ENCODE results near the gene PTGDR2.
"Not testable (repeated sequence)": the region's sequence is repeated elsewhere in the genome, so short reads cannot be mapped to it uniquely, and the experiment has no call there.

The PTGDR2 gene

DNA sequence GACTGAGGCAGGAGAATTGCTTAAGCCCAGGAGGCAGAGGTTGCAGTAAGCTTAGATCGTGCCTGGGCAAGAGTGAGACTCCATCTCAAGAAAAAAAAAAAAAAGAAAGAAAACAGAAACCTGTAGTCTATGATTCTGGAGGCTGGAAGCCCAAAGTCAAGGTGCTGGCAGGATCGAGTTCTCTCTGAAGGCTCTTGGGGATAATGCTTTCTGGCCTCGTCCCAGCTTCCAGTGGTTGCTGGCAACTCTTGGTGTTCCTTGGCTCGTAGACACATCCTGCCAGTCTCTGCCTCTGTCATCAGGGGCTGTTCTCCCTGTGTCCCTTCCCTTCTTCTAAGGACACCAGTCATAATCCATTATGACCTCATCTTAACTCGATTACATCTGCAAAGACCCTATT is 30.6 kb downstream of the PTGDR2 start:
- H3K4me1 ChIP-seq (ENCODE audit: control insufficient read depth, insufficient read depth, low read length, poor library complexity, severe bottlenecking): no peaks in the 10 kb centered on the region
- no peak for DNase-seq
- no peak overlapping the region for H3K27ac ChIP-seq (ENCODE audit: insufficient read depth, low read length, poor library complexity, severe bottlenecking)
- H3K4me3 ChIP-seq (ENCODE audit: insufficient read depth, low read depth, low read length, poor library complexity, severe bottlenecking): no peak overlapping the region
- no peaks in the 10 kb centered on the region for H3K9me3 ChIP-seq (ENCODE audit: control insufficient read depth, low read length)
- H3K36me3 ChIP-seq (ENCODE audit: control insufficient read depth, insufficient read depth, low read length): no peaks in the 10 kb centered on the region
- H3K27me3 ChIP-seq (replicated peaks; ENCODE audit: control insufficient read depth, insufficient read depth, low read length, poor library complexity, severe bottlenecking): no peaks in the 10 kb centered on the region

DNA sequence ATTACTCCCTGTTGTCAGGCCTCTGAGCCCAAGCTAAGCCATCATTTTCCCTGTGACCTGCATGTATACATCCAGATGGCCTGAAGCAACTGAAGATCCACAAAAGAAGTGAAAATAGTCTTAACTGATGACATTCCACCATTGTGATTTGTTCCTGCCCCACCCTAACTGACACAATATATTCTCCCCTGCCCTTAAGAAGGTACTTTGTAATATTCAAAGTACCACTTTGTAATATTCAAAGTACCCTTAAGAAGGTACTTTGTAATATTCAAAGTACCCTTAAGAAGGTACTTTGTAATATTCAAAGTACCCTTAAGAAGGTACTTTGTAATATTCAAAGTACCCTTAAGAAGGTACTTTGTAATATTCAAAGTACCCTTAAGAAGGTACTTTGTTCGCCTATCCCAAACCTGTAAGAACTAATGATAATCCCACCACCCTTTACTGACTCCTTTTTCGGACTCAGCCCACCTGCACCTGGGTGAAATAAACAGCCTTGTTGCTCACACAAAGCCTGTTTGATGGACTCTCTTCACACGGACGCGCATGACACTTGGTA is 31.9 kb downstream of the PTGDR2 start:
- H3K27ac ChIP-seq (ENCODE audit: insufficient read depth, low read length, poor library complexity, severe bottlenecking); DNase-seq; H3K27me3 ChIP-seq (replicated peaks; ENCODE audit: control insufficient read depth, insufficient read depth, low read length, poor library complexity, severe bottlenecking); H3K36me3 ChIP-seq (ENCODE audit: control insufficient read depth, insufficient read depth, low read length); H3K4me3 ChIP-seq (ENCODE audit: insufficient read depth, low read depth, low read length, poor library complexity, severe bottlenecking); H3K9me3 ChIP-seq (ENCODE audit: control insufficient read depth, low read length); H3K4me1 ChIP-seq (ENCODE audit: control insufficient read depth, insufficient read depth, low read length, poor library complexity, severe bottlenecking): not testable (repeated sequence)

DNA sequence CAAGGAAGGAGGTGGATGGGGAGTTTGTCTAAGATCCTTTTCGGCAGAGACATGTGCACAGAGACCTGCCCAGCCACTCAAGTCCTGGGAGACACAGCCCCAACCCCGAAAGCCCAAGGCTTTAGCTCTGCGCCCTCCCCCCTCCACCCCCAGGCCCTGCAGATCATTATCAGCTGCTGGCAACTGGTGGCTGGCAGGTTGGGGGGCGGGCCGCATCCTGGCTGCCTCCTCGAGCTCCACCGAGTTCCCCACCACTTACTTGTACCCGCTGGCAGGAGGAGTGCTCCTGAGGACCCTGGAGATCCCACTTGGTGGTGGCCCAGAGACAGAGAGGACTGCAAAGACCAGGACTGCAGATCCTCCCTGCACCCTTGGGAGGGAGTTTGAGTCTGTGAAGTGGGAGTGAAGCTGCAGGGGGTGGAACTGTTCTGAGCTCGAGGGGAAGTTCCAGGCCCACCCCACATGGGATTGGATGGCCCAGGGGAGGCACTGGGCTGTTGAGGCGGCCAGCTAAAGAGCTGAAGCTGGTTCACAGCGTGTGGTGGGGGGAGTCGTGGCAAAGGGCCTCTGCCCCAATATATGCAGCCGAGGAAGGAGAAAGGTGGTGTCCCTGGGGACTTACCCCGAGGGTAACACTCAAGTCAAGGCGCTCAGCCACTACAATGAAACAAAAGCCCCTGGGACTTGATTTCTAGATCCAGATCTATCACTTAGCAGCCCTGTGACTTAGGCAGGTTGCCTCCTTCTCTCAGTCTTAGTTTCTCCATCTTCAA is 33.7 kb downstream of the PTGDR2 start:
- H3K4me3 ChIP-seq (ENCODE audit: insufficient read depth, low read depth, low read length, poor library complexity, severe bottlenecking): no peak overlapping the region
- no peaks in the 10 kb centered on the region for H3K27me3 ChIP-seq (replicated peaks; ENCODE audit: control insufficient read depth, insufficient read depth, low read length, poor library complexity, severe bottlenecking)
- H3K9me3 ChIP-seq (ENCODE audit: control insufficient read depth, low read length): peaks cover 3% of the 10 kb centered on the region
- no peak for DNase-seq
- no peak overlapping the region for H3K27ac ChIP-seq (ENCODE audit: insufficient read depth, low read length, poor library complexity, severe bottlenecking)
- H3K36me3 ChIP-seq (ENCODE audit: control insufficient read depth, insufficient read depth, low read length): no peaks in the 10 kb centered on the region
- H3K4me1 ChIP-seq (ENCODE audit: control insufficient read depth, insufficient read depth, low read length, poor library complexity, severe bottlenecking): no peaks in the 10 kb centered on the region

DNA sequence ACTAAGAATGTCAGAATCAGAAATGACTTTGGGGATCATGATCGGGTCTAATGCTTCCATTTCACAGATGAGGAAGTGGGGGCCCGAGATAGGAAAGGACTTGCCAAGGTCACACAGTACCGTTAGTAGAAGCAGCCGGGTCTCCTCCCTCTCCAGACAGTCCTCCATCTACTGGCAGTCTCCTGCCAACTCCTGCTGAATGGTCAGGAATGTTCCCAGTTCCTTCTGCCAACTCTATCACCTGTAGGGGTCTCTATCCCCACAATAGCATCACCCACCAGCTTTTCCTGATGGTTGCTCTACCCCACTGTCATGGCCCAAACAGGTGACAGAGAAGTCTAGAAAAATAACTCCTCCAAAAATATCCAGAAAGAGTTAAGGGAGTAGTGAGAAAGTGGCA is 37.7 kb downstream of the PTGDR2 start:
- Histone ChIP-seq H3K4me3 (ENCODE audit: insufficient read depth, low read depth, low read length, poor library complexity, severe bottlenecking) (no peak overlapping the region), H3K27ac (ENCODE audit: insufficient read depth, low read length, poor library complexity, severe bottlenecking) (no peak overlapping the region), H3K4me1 (ENCODE audit: control insufficient read depth, insufficient read depth, low read length, poor library complexity, severe bottlenecking) (no peaks in the 10 kb centered on the region), H3K27me3 (replicated peaks; ENCODE audit: control insufficient read depth, insufficient read depth, low read length, poor library complexity, severe bottlenecking) (no peaks in the 10 kb centered on the region), H3K36me3 (ENCODE audit: control insufficient read depth, insufficient read depth, low read length) (no peaks in the 10 kb centered on the region), H3K9me3 (ENCODE audit: control insufficient read depth, low read length) (peaks cover 10% of the 10 kb centered on the region)
- no peak for DNase-seq

DNA sequence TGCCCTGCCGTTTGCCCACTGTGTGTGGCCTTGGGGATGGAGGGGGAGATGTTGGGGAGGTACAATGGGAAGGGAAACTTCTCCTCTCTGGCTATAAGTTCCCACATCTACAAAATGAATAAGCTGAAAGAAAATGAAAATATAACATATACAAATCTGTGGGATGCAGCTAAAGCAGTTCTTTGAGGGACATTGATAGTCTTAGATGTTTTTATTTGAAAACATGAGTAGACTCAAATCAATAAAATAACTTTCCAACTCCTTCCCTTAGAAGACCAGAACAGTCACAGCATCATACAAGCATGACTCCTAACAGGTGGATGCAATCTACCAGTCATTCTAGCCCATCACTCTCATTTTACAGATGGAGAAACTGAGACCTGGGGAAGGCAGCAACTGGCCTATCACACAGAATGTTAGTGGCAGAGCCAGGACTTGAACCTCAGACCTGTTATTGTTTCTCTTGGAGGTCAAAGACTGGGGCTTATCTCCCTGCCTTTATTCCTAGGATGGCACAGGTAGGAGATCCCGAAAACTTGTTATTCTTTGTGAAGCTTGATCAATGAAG is 39.1 kb downstream of the PTGDR2 start:
- no peak overlapping the region for H3K4me3 ChIP-seq (ENCODE audit: insufficient read depth, low read depth, low read length, poor library complexity, severe bottlenecking)
- H3K27me3 ChIP-seq (replicated peaks; ENCODE audit: control insufficient read depth, insufficient read depth, low read length, poor library complexity, severe bottlenecking): no peaks in the 10 kb centered on the region
- H3K4me1 ChIP-seq (ENCODE audit: control insufficient read depth, insufficient read depth, low read length, poor library complexity, severe bottlenecking): no peaks in the 10 kb centered on the region
- peaks cover 10% of the 10 kb centered on the region for H3K9me3 ChIP-seq (ENCODE audit: control insufficient read depth, low read length)
- no peak for DNase-seq
- H3K27ac ChIP-seq (ENCODE audit: insufficient read depth, low read length, poor library complexity, severe bottlenecking): no peak overlapping the region
- no peaks in the 10 kb centered on the region for H3K36me3 ChIP-seq (ENCODE audit: control insufficient read depth, insufficient read depth, low read length)

DNA sequence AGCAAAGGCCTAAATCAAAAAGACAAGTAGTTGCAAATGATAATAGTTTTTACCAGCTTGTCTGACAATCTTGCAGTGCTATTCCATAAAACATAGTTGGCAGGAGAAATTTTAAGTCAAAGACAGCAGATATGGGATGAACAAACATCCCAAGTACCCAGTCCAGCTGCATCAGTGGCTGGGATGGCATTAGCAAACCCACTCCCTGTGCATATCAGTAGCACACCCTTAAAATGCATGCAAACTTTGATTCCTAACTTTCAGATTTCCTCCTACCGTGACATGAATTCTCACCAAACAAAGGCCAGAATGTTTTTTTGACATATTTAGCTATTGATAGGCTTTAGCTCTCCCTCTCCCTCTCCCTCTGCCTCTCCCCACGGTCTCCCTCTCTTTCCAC is 41.6 kb downstream of the PTGDR2 start:
- H3K9me3 ChIP-seq (ENCODE audit: control insufficient read depth, low read length): peaks cover 10% of the 10 kb centered on the region
- no peak for DNase-seq
- no peak overlapping the region for H3K27ac ChIP-seq (ENCODE audit: insufficient read depth, low read length, poor library complexity, severe bottlenecking)
- no peaks in the 10 kb centered on the region for H3K27me3 ChIP-seq (replicated peaks; ENCODE audit: control insufficient read depth, insufficient read depth, low read length, poor library complexity, severe bottlenecking)
- no peaks in the 10 kb centered on the region for H3K4me1 ChIP-seq (ENCODE audit: control insufficient read depth, insufficient read depth, low read length, poor library complexity, severe bottlenecking)
- no peak overlapping the region for H3K4me3 ChIP-seq (ENCODE audit: insufficient read depth, low read depth, low read length, poor library complexity, severe bottlenecking)
- H3K36me3 ChIP-seq (ENCODE audit: control insufficient read depth, insufficient read depth, low read length): no peaks in the 10 kb centered on the region

DNA sequence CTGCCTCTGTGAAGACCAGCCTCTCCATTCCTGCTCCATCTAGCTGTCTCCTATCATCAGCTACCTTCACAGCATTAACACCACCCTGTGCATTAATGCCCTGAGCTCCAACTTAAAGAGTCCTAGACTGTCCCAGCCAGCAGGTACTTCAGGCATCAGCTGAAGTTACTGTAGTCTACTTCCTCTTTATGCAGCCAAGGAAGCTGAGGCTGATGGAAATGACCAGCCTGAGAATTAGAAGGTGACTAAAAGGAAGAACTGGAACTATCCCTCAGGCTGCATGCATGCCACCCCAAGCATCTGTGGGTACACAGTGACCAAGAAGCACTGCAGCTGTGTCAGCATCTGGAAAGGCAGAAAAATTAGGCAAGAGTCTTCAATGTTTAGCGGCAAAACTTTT is 42.4 kb downstream of the PTGDR2 start:
- peaks cover 10% of the 10 kb centered on the region for H3K9me3 ChIP-seq (ENCODE audit: control insufficient read depth, low read length)
- DNase-seq: no peak
- H3K36me3 ChIP-seq (ENCODE audit: control insufficient read depth, insufficient read depth, low read length): no peaks in the 10 kb centered on the region
- no peaks in the 10 kb centered on the region for H3K4me1 ChIP-seq (ENCODE audit: control insufficient read depth, insufficient read depth, low read length, poor library complexity, severe bottlenecking)
- no peak overlapping the region for H3K4me3 ChIP-seq (ENCODE audit: insufficient read depth, low read depth, low read length, poor library complexity, severe bottlenecking)
- no peak overlapping the region for H3K27ac ChIP-seq (ENCODE audit: insufficient read depth, low read length, poor library complexity, severe bottlenecking)
- H3K27me3 ChIP-seq (replicated peaks; ENCODE audit: control insufficient read depth, insufficient read depth, low read length, poor library complexity, severe bottlenecking): no peaks in the 10 kb centered on the region

DNA sequence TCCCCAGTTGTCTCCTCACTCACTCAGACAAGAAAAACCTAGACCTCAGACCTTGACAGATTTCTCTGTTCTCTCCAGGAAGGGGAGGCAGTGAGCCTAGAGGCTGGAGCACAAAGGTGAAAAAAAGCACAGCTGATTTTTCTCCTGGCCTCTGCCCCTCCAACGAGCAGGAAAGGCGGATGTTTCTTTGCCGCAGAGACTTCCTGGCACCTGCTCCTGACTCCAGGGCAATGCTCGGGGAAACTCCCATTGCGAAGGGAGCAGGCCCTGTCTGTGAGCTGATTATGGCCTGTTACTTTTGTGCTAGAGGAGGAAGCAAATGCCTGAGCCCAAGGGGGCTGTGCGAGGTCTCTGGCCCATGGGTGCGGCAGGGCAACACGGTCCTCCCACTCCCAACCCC is 45.2 kb downstream of the PTGDR2 start:
- DNase-seq: no peak

DNA sequence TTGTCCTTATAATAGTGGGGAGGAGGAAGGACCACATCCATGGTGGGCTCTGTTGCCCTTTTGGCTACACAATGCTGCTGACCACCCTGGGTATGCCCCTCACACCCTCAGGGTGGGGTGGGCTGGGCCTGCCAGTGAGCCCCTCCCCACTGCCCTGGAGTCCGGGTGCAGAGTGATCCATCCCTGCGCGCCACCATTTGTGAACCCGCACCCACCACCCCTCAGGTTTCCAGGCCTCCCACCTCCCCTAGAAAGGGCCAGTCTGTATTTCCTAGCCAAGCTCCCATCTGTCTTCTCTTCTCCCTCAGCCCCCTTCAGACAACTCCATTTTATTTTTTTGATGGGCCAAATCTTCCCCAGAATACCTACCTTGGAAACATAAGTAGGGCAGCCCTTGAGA is 45.6 kb downstream of the PTGDR2 start:
- DNase-seq: no peak
- no peaks in the 10 kb centered on the region for H3K27me3 ChIP-seq (replicated peaks; ENCODE audit: control insufficient read depth, insufficient read depth, low read length, poor library complexity, severe bottlenecking)
- no peak overlapping the region for H3K27ac ChIP-seq (ENCODE audit: insufficient read depth, low read length, poor library complexity, severe bottlenecking)

More for the DNA sequence above, 45.2 kb downstream of the PTGDR2 start:
- Histone ChIP-seq H3K27ac (ENCODE audit: insufficient read depth, low read length, poor library complexity, severe bottlenecking) (no peak overlapping the region), H3K4me3 (ENCODE audit: insufficient read depth, low read depth, low read length, poor library complexity, severe bottlenecking) (no peak overlapping the region), H3K9me3 (ENCODE audit: control insufficient read depth, low read length) (no peaks in the 10 kb centered on the region), H3K27me3 (replicated peaks; ENCODE audit: control insufficient read depth, insufficient read depth, low read length, poor library complexity, severe bottlenecking) (no peaks in the 10 kb centered on the region), H3K36me3 (ENCODE audit: control insufficient read depth, insufficient read depth, low read length) (no peaks in the 10 kb centered on the region), H3K4me1 (ENCODE audit: control insufficient read depth, insufficient read depth, low read length, poor library complexity, severe bottlenecking) (no peaks in the 10 kb centered on the region)

DNA sequence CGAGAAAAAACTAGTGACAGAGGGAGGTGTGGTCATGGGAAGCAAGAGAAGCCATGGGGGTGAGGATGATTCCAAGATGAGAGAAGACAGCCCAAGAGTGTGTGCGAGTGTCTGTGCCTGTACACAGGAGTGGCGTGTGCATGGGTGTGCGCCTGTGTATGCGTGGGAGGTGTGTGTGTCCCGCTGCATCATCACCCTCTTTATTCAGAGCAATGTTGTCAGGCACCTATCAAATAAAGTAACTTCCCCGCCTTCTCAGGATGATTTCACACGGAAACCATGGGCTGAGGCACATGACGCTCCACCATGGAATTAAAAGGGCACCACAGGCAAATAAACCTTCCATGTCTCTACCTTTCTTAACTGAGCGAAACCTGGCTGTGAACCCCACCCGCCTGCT is 46.1 kb downstream of the PTGDR2 start:
- DNase-seq: no peak
- Histone ChIP-seq H3K27me3 (replicated peaks; ENCODE audit: control insufficient read depth, insufficient read depth, low read length, poor library complexity, severe bottlenecking) (no peaks in the 10 kb centered on the region), H3K27ac (ENCODE audit: insufficient read depth, low read length, poor library complexity, severe bottlenecking) (no peak overlapping the region), H3K4me3 (ENCODE audit: insufficient read depth, low read depth, low read length, poor library complexity, severe bottlenecking) (no peak overlapping the region), H3K36me3 (ENCODE audit: control insufficient read depth, insufficient read depth, low read length) (no peaks in the 10 kb centered on the region), H3K9me3 (ENCODE audit: control insufficient read depth, low read length) (no peaks in the 10 kb centered on the region), H3K4me1 (ENCODE audit: control insufficient read depth, insufficient read depth, low read length, poor library complexity, severe bottlenecking) (no peaks in the 10 kb centered on the region)

More for the DNA sequence above, 45.6 kb downstream of the PTGDR2 start:
- no peaks in the 10 kb centered on the region for H3K9me3 ChIP-seq (ENCODE audit: control insufficient read depth, low read length)
- no peak overlapping the region for H3K4me3 ChIP-seq (ENCODE audit: insufficient read depth, low read depth, low read length, poor library complexity, severe bottlenecking)
- no peaks in the 10 kb centered on the region for H3K4me1 ChIP-seq (ENCODE audit: control insufficient read depth, insufficient read depth, low read length, poor library complexity, severe bottlenecking)
- no peaks in the 10 kb centered on the region for H3K36me3 ChIP-seq (ENCODE audit: control insufficient read depth, insufficient read depth, low read length)

Measured in effector memory CD4-positive, alpha-beta T cell (primary cell).